GM12865 (cell line): ENCODE measurements around the gene MRPL1.

Experiments
- DNase-seq: peaks from one replicate; pipeline ENCODE4 v3.0.0; 2010; ENCODE audit warnings: low read depth
- H3K4me3 ChIP-seq: 2 replicates; pipeline ENCODE4 v1.5.1; 2011; ENCODE audit warnings: mild to moderate bottlenecking, low read depth, low read length, control low read depth
- TF ChIP-seq, protein P1 (sequence below): IDR thresholded peaks from 2 replicates; pipeline ENCODE4 v1.5.1; 2011; ENCODE audit warnings: low read length, control low read depth, low read depth, inconsistent platforms; ENCODE audit not compliant: insufficient read depth; ENCODE audit errors: missing control alignments

Gene MRPL1

DNA sequence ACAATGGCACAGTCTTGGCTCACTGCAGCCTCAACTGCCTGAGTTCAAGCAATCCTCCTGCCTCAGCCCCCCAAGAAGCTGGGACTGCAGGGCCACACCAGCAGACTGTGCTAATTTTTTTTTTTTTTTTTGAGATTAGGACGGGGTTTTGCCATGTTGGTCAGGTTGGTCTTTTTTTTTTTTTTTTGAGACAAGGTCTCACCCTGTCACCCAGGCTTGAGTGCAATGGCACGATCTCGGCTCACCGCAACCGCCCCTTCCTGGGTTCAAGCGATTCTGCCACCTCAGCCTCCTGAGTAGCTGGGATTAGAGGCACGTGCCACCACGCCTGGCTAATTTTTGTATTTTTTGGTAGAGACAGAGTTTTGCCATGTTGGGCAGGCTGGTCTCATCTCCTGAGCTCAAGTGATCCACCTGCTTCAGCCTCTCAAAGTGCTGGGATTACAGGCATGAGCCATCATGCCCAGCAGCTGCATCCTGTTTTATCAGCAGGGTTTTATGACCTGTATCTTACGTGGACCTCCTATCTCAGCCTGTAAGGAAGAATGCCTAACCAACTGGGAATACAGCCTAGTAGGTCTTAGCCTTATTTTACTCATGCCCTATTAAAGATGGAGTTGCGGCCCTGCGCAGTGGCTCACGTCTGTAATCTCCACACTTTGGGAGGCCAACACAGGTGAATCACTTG is 13.2 kb upstream of the MRPL1 start:
- no peak overlapping the region for H3K4me3 ChIP-seq
- TF ChIP-seq, protein P1, sequence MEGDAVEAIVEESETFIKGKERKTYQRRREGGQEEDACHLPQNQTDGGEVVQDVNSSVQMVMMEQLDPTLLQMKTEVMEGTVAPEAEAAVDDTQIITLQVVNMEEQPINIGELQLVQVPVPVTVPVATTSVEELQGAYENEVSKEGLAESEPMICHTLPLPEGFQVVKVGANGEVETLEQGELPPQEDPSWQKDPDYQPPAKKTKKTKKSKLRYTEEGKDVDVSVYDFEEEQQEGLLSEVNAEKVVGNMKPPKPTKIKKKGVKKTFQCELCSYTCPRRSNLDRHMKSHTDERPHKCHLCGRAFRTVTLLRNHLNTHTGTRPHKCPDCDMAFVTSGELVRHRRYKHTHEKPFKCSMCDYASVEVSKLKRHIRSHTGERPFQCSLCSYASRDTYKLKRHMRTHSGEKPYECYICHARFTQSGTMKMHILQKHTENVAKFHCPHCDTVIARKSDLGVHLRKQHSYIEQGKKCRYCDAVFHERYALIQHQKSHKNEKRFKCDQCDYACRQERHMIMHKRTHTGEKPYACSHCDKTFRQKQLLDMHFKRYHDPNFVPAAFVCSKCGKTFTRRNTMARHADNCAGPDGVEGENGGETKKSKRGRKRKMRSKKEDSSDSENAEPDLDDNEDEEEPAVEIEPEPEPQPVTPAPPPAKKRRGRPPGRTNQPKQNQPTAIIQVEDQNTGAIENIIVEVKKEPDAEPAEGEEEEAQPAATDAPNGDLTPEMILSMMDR: no peak
- DNase-seq: no peak

DNA sequence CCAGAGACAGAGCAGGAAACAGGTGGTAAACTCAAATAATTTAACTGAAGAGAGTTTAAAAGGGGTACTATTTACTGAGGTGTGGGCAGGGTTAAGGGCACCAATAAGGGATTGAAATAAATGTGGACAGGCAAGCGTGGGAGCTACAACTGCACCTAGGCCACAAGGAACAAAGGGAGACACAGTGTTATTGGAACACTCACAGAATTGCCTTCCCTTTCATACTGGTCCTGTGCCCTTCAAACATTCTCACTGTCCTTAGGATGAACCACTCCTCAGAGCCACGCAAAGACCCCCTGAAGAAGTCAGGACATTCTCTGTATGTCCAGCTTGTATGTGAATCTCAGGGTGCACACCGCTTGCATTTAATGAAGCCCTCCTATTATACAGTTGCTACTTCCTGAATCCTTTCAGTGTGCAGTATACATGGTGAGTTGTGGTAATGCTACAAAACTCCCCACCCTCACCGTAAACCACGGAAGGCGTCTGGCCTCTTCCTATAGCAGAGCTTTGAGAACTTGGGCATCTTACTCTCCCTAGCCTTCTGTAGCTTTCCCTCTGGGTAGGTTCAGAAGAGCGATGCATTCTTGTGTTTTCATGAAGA is 9.6 kb upstream of the MRPL1 start:
- TF ChIP-seq, protein P1: no peak
- H3K4me3 ChIP-seq: no peak overlapping the region
- DNase-seq: peak; percentile 46

GRCh38 chr4:77854431-77855111 is 8.1 kb upstream of the MRPL1 start:
- TF ChIP-seq, protein P1: no peak
- no peak overlapping the region for H3K4me3 ChIP-seq
- no peak for DNase-seq

DNA sequence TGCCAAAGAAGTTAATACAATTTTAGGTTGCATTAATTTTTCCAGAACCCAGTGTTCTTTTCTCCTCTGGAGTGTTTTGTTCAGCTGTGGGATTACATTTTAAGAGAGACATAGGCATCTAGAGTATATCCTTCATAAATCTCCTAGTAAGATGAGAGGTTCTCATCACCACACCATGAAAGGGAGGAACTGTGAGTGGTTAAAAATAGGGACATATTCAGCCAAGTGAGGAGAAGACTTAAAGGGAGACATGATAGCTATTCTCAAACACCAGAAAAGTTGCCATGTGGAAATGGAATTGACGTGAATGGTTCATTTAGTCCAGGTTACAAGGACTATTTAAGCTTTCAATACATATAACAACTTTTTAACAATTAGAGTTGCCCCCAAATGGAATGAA is 6.5 kb upstream of the MRPL1 start:
- H3K4me3 ChIP-seq: no peak overlapping the region
- no peak for DNase-seq
- TF ChIP-seq, protein P1: no peak

- no peak for DNase-seq
- H3K4me3 ChIP-seq: no peak overlapping the region
- TF ChIP-seq, protein P1: no peak
Observed at GRCh38 chr4:77859256-77859655, 3.4 kb upstream of the MRPL1 start.

DNA sequence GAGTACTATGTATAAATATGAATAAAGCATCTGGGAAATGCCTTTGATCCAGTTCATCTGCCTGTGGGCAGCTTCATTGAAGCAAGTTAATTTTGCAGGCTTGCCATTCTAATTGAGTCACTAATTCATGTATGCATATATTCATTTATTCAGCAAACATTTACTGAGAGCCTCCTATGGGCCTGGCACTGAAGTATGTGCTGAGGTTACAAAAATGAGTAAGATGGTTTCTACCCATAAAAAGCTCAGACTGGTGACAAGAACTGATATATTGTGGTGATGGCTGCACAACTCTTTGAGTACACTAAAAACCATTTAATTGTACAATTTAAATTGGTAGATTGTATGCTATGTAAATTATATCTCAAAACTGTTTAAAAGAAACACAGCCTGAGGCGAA is 1.1 kb upstream of the MRPL1 start:
- peak overlapping the region; percentile 98 for H3K4me3 ChIP-seq
- DNase-seq: peak; percentile 59
- TF ChIP-seq, protein P1: no peak

GRCh38 chr4:77863341-77863740 is 711 bp downstream of the MRPL1 start:
- peak overlapping the region; percentile 98 for H3K4me3 ChIP-seq
- DNase-seq: peak; percentile 24
